HepG2 (cell line): ENCODE results near the gene DND1. TPM values are rescaled to one million over a fixed set of nuclear protein-coding genes. Genes with fewer than 3 reads are reported as not detected.

Experiments
- ATAC-seq: fragments of 200-7000 bp; cut with Tn5 transposase; 3 replicates; pipeline ENCODE4 v1.9.1; 2020; ENCODE audit warnings: mild to moderate bottlenecking, moderate library complexity
- Bru-seq: library from RNA; stranded (reverse); fragments of 400-500 nt; gene quantifications from one replicate; lab custom pipeline; 2021; lab: Mats Ljungman, UMichigan
- BruChase-seq, 2 experiments: library from RNA; stranded (reverse); fragments of 400-500 nt; gene quantifications; one replicate each; lab custom pipeline; 2021; lab: Mats Ljungman, UMichigan
- BruUV-seq: library from RNA; stranded (reverse); fragments of 400-500 nt; replicated peaks from 2 replicates; lab custom pipeline; 2021; lab: Mats Ljungman, UMichigan
- CTCF ChIA-PET: fragments of 300-600 bp; formaldehyde crosslinking; extraction: SDS; loops from one replicate; lab custom pipeline; 2021; ENCODE audit warnings: low total read pairs, inconsistent platforms, low intra/inter-chr PET ratio; lab: Yijun Ruan, JAX
- POLR2A ChIA-PET: fragments of 350-600 bp; sonication (Branson Sonifier 250); formaldehyde crosslinking; loops from one replicate; lab custom pipeline; 2020; ENCODE audit warnings: antibody characterized with exemption, inconsistent platforms; lab: Yijun Ruan, JAX
- DNase-seq: peaks from one replicate; pipeline ENCODE4 v3.0.0-alpha.2; 2015; ENCODE audit warnings: low spot score
- FAIRE-seq: peaks from 3 replicates; lab custom pipeline; 2011; peaks lifted over from hg19 to GRCh38; lab: Jason Lieb, UNC
- H2AFZ ChIP-seq: one replicate; pipeline ENCODE4 v1.6.1; 2011; ENCODE audit warnings: low read length, inconsistent platforms
- H3K27ac ChIP-seq: fragments of 300-600 bp; 3 replicates; pipeline ENCODE4 v1.8.0; 2011; ENCODE audit warnings: mixed run types, mild to moderate bottlenecking, mixed read lengths, low read length, inconsistent platforms; ENCODE audit not compliant: insufficient read depth; ENCODE audit errors: extremely low read length
- H3K27me3 ChIP-seq, 2 experiments: fragments of 200-600 bp in 1 of 2; 2 replicates in 1 of 2; 3 replicates in 1 of 2; pipeline versions ENCODE4 v1.6.0 to v1.8.0; 2011; ENCODE audit warnings: low read length in 2 of 2, mild to moderate bottlenecking in 2 of 2, moderate library complexity in 2 of 2, inconsistent platforms in 1 of 2; ENCODE audit not compliant: insufficient read depth in 2 of 2, control insufficient read depth in 1 of 2
- H3K36me3 ChIP-seq, 2 experiments: fragments of 200-600 bp in 1 of 2; replicated peaks in 1 of 2; 2 replicates in 1 of 2; 3 replicates in 1 of 2; pipeline versions ENCODE4 v1.5.1 to v1.8.0; 2011; ENCODE audit warnings: low read length in 2 of 2, inconsistent platforms in 1 of 2; ENCODE audit not compliant: insufficient read depth in 2 of 2, control insufficient read depth in 1 of 2
- H3K4me1 ChIP-seq: 2 replicates; pipeline ENCODE4 v1.5.1; 2012; ENCODE audit warnings: low read length, inconsistent platforms; ENCODE audit not compliant: insufficient read depth
- H3K4me2 ChIP-seq: 2 replicates; pipeline ENCODE4 v1.6.0; 2011; ENCODE audit warnings: low read depth, low read length, inconsistent platforms
- H3K4me3 ChIP-seq, 3 experiments: fragments of 200-600 bp in 1 of 3; sonication (generic), shearing (Covaris generic) in 1 of 3; replicated peaks in 1 of 3; 2 replicates each; pipeline ENCODE4 v1.5.1; 2011 to 2016; ENCODE audit warnings: low read length in 3 of 3, inconsistent platforms in 2 of 3, low read depth in 2 of 3, mild to moderate bottlenecking in 2 of 3, control low read depth in 1 of 3, mixed read lengths in 1 of 3; ENCODE audit not compliant: insufficient read depth in 1 of 3
- H3K79me2 ChIP-seq: one replicate; pipeline ENCODE4 v1.6.1; 2011; ENCODE audit warnings: low read length, inconsistent platforms; ENCODE audit not compliant: insufficient read depth
- H3K9ac ChIP-seq: 2 replicates; pipeline ENCODE4 v1.6.0; 2011; ENCODE audit warnings: mild to moderate bottlenecking, low read depth, low read length, inconsistent platforms; ENCODE audit not compliant: insufficient read depth
- H3K9me3 ChIP-seq: 2 replicates; pipeline ENCODE4 v1.5.1; 2012; ENCODE audit warnings: mild to moderate bottlenecking, low read length
- H4K20me1 ChIP-seq: 2 replicates; pipeline ENCODE4 v1.6.0; 2011; ENCODE audit warnings: inconsistent platforms, mild to moderate bottlenecking, low read length, moderate library complexity; ENCODE audit not compliant: insufficient read depth
- ARID2 ChIP-seq: sonication (generic); formaldehyde crosslinking; IDR thresholded peaks from 2 replicates; pipeline ENCODE4 v1.8.1; 2022; ENCODE audit warnings: mild to moderate bottlenecking, missing genetic modification reagents, borderline replicate concordance
- ARID3A ChIP-seq: IDR thresholded peaks from 2 replicates; pipeline ENCODE4 v1.6.1; 2012; ENCODE audit warnings: low read depth, low read length, improper control_type of control experiment
- ATF7-NPFF ChIP-seq: sonication (generic); formaldehyde crosslinking; IDR thresholded peaks from 2 replicates; pipeline ENCODE4 v1.8.1; 2023; ENCODE audit warnings: mild to moderate bottlenecking, low read depth, missing genetic modification reagents, moderate library complexity
- NPAS2 ChIP-seq: sonication (generic); formaldehyde crosslinking; IDR thresholded peaks from 2 replicates; pipeline ENCODE4 v1.8.0; 2022; ENCODE audit warnings: mild to moderate bottlenecking, missing genetic modification reagents, borderline replicate concordance
- POLR2G ChIP-seq: fragments of 200-400 bp; formaldehyde crosslinking; IDR thresholded peaks from 2 replicates; pipeline ENCODE4 v1.6.1; 2018; ENCODE audit warnings: mild to moderate bottlenecking, low read depth, low read length, moderate library complexity
- RBAK ChIP-seq: sonication (generic); formaldehyde crosslinking; IDR thresholded peaks from 2 replicates; pipeline ENCODE4 v1.5.1; 2020; ENCODE audit warnings: mild to moderate bottlenecking, missing genetic modification reagents
- RBFOX2 ChIP-seq: fragments of 200-400 bp; formaldehyde crosslinking; IDR thresholded peaks from 2 replicates; pipeline ENCODE4 v1.6.1; 2017; ENCODE audit warnings: low read depth, mild to moderate bottlenecking, low read length
- SIN3B ChIP-seq: fragments of 150-350 bp; IDR thresholded peaks from 2 replicates; pipeline ENCODE4 v1.6.1; 2014; ENCODE audit warnings: low read length
- SRSF9 ChIP-seq: fragments of 200-400 bp; formaldehyde crosslinking; IDR thresholded peaks from 2 replicates; pipeline ENCODE4 v1.6.1; 2018; ENCODE audit warnings: borderline replicate concordance, mild to moderate bottlenecking, low read depth, low read length; ENCODE audit not compliant: insufficient read depth, poor library complexity, severe bottlenecking
- UBTF ChIP-seq: sonication (generic); formaldehyde crosslinking; IDR thresholded peaks from 2 replicates; pipeline ENCODE4 v1.4.0; 2020; ENCODE audit warnings: mild to moderate bottlenecking, missing genetic modification reagents
- ZNF660 ChIP-seq: sonication (generic); formaldehyde crosslinking; IDR thresholded peaks from 2 replicates; pipeline ENCODE4 v1.5.1; 2020; ENCODE audit warnings: mild to moderate bottlenecking, low read depth, missing genetic modification reagents, borderline replicate concordance
- ZNF740 ChIP-seq: sonication (generic); formaldehyde crosslinking; IDR thresholded peaks from 2 replicates; pipeline ENCODE4 v1.4.0; 2020; ENCODE audit warnings: missing genetic modification reagents
- ZSCAN9 ChIP-seq: IDR thresholded peaks from 2 replicates; pipeline ENCODE4 v1.6.1; 2016; ENCODE audit warnings: borderline replicate concordance
- WGBS: methylation state at CpG from one replicate; pipeline ENCODE4 v1.1.6; 2017; ENCODE audit warnings: low lambda C conversion rate; 5-methylcytosine and 5-hydroxymethylcytosine counted together
- in situ Hi-C: cut with HindIII; loops from 2 replicates; pipeline ENCODE4 v1.10.0; 2017; ENCODE audit warnings: low pct_unique_long_range_greater_than_20kb; ENCODE audit not compliant: extremely low pct_ligation_motif_present
- intact Hi-C: fragments of 100-400 bp; cut with micrococcal nuclease; formaldehyde crosslinking; loops from one replicate; pipeline ENCODE4 v1.10.0; 2022; ENCODE audit not compliant: unreplicated experiment
- long read RNA-seq, 2 experiments: library from RNA in 1 of 2; library from polyadenylated mRNA in 1 of 2; stranded (forward) in 1 of 2; unstranded in 1 of 2; transcript quantifications; one replicate each; pipeline ENCODE4 v2.0.0, GENCODE V29; 2019 to 2022
- polyA minus RNA-seq, 3 experiments: library from RNA; depleted of rRNA, polyadenylated mRNA; stranded (reverse); fragments of >200 nt; gene quantifications; 2 replicates each; pipeline ENCODE4 v1.2.3, GENCODE V29; 2011; ENCODE audit warnings: low replicate concordance in 1 of 3
- polyA plus RNA-seq, 8 experiments: library from polyadenylated mRNA; depleted of rRNA in 3 of 8; stranded (reverse) in 7 of 8; unstranded in 1 of 8; fragments of >200 nt; fragmentation: Illumina TruSeq in 4 of 8; extraction: Trizol in 4 of 8; gene quantifications; 2 replicates each; pipeline versions ENCODE4 v1.2.1 to v1.2.3, GENCODE V29; 2011 to 2016; ENCODE audit warnings: low read depth in 4 of 8, missing spikeins in 1 of 8, mixed read lengths in 1 of 8; ENCODE audit not compliant: insufficient read depth in 1 of 8
- total RNA-seq, 5 experiments: library from RNA; depleted of rRNA; stranded (reverse); fragments of >200 nt; fragmentation: Illumina TruSeq; extraction: Trizol; gene quantifications; 2 replicates each; pipeline ENCODE4 v1.2.3, GENCODE V29; 2016; ENCODE audit warnings: low read depth in 1 of 5

The DND1 gene
- total RNA-seq (2016; rRNA removed; fragmentation: Illumina TruSeq; extraction: Trizol) (0.17 and 0.55 TPM in 2 replicates), polyA plus RNA-seq (2011; rRNA removed) (0.48 and 1.3 TPM in 2 replicates), polyA minus RNA-seq (2011; rRNA and poly(A)+ RNA removed; ENCODE audit: low replicate concordance) (0.88 and 1.3 TPM in 2 replicates), Bru-seq, nascent RNA (percentile 46 among the genes with signal in this experiment), BruChase-seq, experiment 1, labeled RNA remaining after a 6-hour chase (percentile 53 among the genes with signal in this experiment), BruChase-seq, experiment 2, labeled RNA remaining after a 2-hour chase (percentile 45 among the genes with signal in this experiment)
- total RNA-seq (2016; cell fraction: cytosol; rRNA removed; fragmentation: Illumina TruSeq; extraction: Trizol; ENCODE audit: low read depth), result not detected in 2 replicates
- total RNA-seq (2016; cell fraction: insoluble cytoplasmic fraction; rRNA removed; fragmentation: Illumina TruSeq; extraction: Trizol), result 0.63 TPM in 1 of 2 replicates, not detected in the other
- 0.15 and 0.21 TPM in 2 replicates for total RNA-seq (2016; cell fraction: membrane; rRNA removed; fragmentation: Illumina TruSeq; extraction: Trizol)
- total RNA-seq (2016; cell fraction: nucleus; rRNA removed; fragmentation: Illumina TruSeq; extraction: Trizol), result 0.93 and 1.1 TPM in 2 replicates
- polyA plus RNA-seq (2011; cell fraction: cytosol; rRNA removed), result 0.28 and 0.52 TPM in 2 replicates
- polyA plus RNA-seq (2011; cell fraction: nucleus; rRNA removed), result 8.9 and 9.8 TPM in 2 replicates
- polyA plus RNA-seq (2012), result not detected in 2 replicates
- polyA plus RNA-seq (2016; cell fraction: cytosol; fragmentation: Illumina TruSeq; extraction: Trizol; ENCODE audit: low read depth), result 0.07 TPM in 1 of 2 replicates, not detected in the other
- polyA plus RNA-seq (2016; cell fraction: insoluble cytoplasmic fraction; fragmentation: Illumina TruSeq; extraction: Trizol; ENCODE audit: low read depth), result 0.15 TPM in 1 of 2 replicates, not detected in the other
- 0.23 TPM in 2 replicates for polyA plus RNA-seq (2016; cell fraction: membrane; fragmentation: Illumina TruSeq; extraction: Trizol; ENCODE audit: low read depth)
- 2.8 and 3.7 TPM in 2 replicates for polyA plus RNA-seq (2016; cell fraction: nucleus; fragmentation: Illumina TruSeq; extraction: Trizol; ENCODE audit: insufficient read depth, low read depth)
- polyA minus RNA-seq (2011; cell fraction: cytosol; rRNA and poly(A)+ RNA removed), result not detected in 2 replicates
- polyA minus RNA-seq (2011; cell fraction: nucleus; rRNA and poly(A)+ RNA removed), result 1.2 and 1.4 TPM in 2 replicates
- long read RNA-seq, experiment 1, partial matches to known transcripts, result 0 of 7 reads
- long read RNA-seq, experiment 1, other reads (novel, unspliced or antisense), result 7 of 7 reads
- long read RNA-seq, experiment 2, result 0 reads

- no TSS peak for BruUV-seq
- Histone ChIP-seq H3K4me1 (no peaks in the 10 kb centered on the region), H3K27me3 (no peaks in the 10 kb centered on the region), H2AFZ (no peak within 1 kb of the TSS), H3K9ac (no peak within 1 kb of the TSS), H3K79me2 (no peaks in the 10 kb centered on the region), H3K4me2 (no peak within 1 kb of the TSS), H3K9me3 (no peaks in the 10 kb centered on the region), H3K4me3 (no peak within 1 kb of the TSS), H4K20me1 (no peaks in the 10 kb centered on the region), H3K36me3 (peaks cover 30 to 59% of the 10 kb centered on the region in 2 experiments; a peak in 4 of 5 replicates), H3K27ac (no peak within 1 kb of the TSS)
- FAIRE-seq, result no peak
- no peak for DNase-seq
- in situ Hi-C loops (no loop called here), intact Hi-C loops (no loop called here)
- 97% methylated on average over 42 of the region's 45 CpGs for WGBS
- peak; percentile 4; the same call in 2 of the 3 replicates for ATAC-seq
- POLR2A ChIA-PET, result no interaction called here
- CTCF ChIA-PET, result no interaction called here
- TF ChIP-seq ARID2 (CRISPR knock-in tag) (no peak), UBTF (CRISPR knock-in tag) (0 out of 2 replicates have a peak, but pooled peaks have one; percentile 26), ARID3A (no peak), POLR2G (peak; percentile 48; the same call in 1 of the 2 replicates), ZSCAN9 (CRISPR knock-in tag) (no peak), NPAS2 (CRISPR knock-in tag) (no peak), RBAK (CRISPR knock-in tag) (no peak), ATF7-NPFF (CRISPR knock-in tag) (no peak), ZNF740 (CRISPR knock-in tag) (no peak), ZNF660 (CRISPR knock-in tag) (no peak), SRSF9 (no peak), SIN3B (no peak), RBFOX2 (0 out of 2 replicates have a peak, but pooled peaks have one; percentile 26)
Measured at GRCh38 chr5:140673187-140673976, at the start of gene DND1. Gene DND1, minus strand, starts transcription at chr5:140673576. Its CDS starts 34 bp downstream, at chr5:140673542.
